SK-N-SH (cell line): ENCODE measurements around the gene KIAA0513. TPM values are rescaled to one million over a fixed set of nuclear protein-coding genes. Genes with fewer than 3 reads are reported as not detected.

Source experiments
- CTCF ChIA-PET: fragments of 300-600, 350-600 bp; formaldehyde crosslinking; extraction: SDS; loops from one replicate; lab custom pipeline; 2021; lab: Yijun Ruan, JAX
- POLR2A ChIA-PET: fragments of 350-600 bp; sonication (Branson Sonifier 250); formaldehyde crosslinking; extraction: SDS; loops from one replicate; lab custom pipeline; 2020; ENCODE audit warnings: antibody characterized with exemption, inconsistent platforms; lab: Yijun Ruan, JAX
- DNase-seq: peaks from one replicate; pipeline ENCODE4 v3.0.0; 2012
- H2AFZ ChIP-seq: fragments of 200-600 bp; sonication (generic); 2 replicates; pipeline ENCODE4 v1.8.1; 2016; ENCODE audit warnings: antibody characterized with exemption, mild to moderate bottlenecking, low read depth
- H3F3A ChIP-seq: fragments of 200-600 bp; sonication (generic); replicated peaks from 2 replicates; pipeline ENCODE3; 2016; ENCODE audit warnings: antibody characterized with exemption, mild to moderate bottlenecking; ENCODE audit not compliant: insufficient read depth
- H3K27ac ChIP-seq, 2 experiments: fragments of 200-500 bp in 1 of 2; fragments of 200-600 bp in 1 of 2; sonication (Bioruptor generic) in 1 of 2; sonication (generic), shearing (Covaris generic) in 1 of 2; 2 replicates each; pipeline versions ENCODE4 v1.5.1 to v1.6.1; 2014 to 2016; ENCODE audit warnings: low read depth in 2 of 2, inconsistent platforms in 1 of 2, low read length in 1 of 2, mild to moderate bottlenecking in 1 of 2, mixed read lengths in 1 of 2
- H3K27me3 ChIP-seq: fragments of 200-600 bp; sonication (generic), shearing (Covaris generic); 2 replicates; pipeline ENCODE4 v1.6.1; 2016; ENCODE audit warnings: mixed run types; ENCODE audit not compliant: insufficient read depth
- H3K36me3 ChIP-seq, 2 experiments: fragments of 200-500 bp in 1 of 2; fragments of 200-600 bp in 1 of 2; sonication (Bioruptor generic) in 1 of 2; sonication (generic) in 1 of 2; replicated peaks in 1 of 2; 2 replicates each; pipeline versions ENCODE3 to v1.5.1; 2014 to 2016; ENCODE audit warnings: low read length in 1 of 2, mild to moderate bottlenecking in 1 of 2; ENCODE audit not compliant: insufficient read depth in 2 of 2, control insufficient read depth in 1 of 2
- H3K4me1 ChIP-seq, 2 experiments: fragments of 200-500 bp in 1 of 2; fragments of 200-600 bp in 1 of 2; sonication (Bioruptor generic) in 1 of 2; sonication (generic), shearing (Covaris generic) in 1 of 2; 2 replicates each; pipeline versions ENCODE4 v1.5.1 to v1.6.1; 2014 to 2016; ENCODE audit warnings: low read depth in 1 of 2, low read length in 1 of 2, mixed run types in 1 of 2; ENCODE audit not compliant: insufficient read depth in 2 of 2, control insufficient read depth in 1 of 2
- H3K4me2 ChIP-seq: fragments of 200-600 bp; sonication (generic), shearing (Covaris generic); 2 replicates; pipeline ENCODE4 v1.6.1; 2017; ENCODE audit warnings: mixed run types
- H3K4me3 ChIP-seq, 2 experiments: fragments of 200-500 bp in 1 of 2; fragments of 200-600 bp in 1 of 2; sonication (Bioruptor generic) in 1 of 2; sonication (generic), shearing (Covaris generic) in 1 of 2; 2 replicates each; pipeline versions ENCODE4 v1.5.1 to v1.8.1; 2014 to 2016; ENCODE audit warnings: low read depth in 2 of 2, inconsistent platforms in 1 of 2, low read length in 1 of 2, mild to moderate bottlenecking in 1 of 2, mixed read lengths in 1 of 2, moderate library complexity in 1 of 2
- H3K79me2 ChIP-seq: fragments of 200-600 bp; sonication (generic); 2 replicates; pipeline ENCODE4 v1.8.1; 2017; ENCODE audit warnings: mild to moderate bottlenecking; ENCODE audit not compliant: insufficient read depth
- H3K9ac ChIP-seq: fragments of 200-600 bp; sonication (generic); 2 replicates; pipeline ENCODE4 v1.6.1; 2017; ENCODE audit warnings: mixed run types
- H3K9me2 ChIP-seq: fragments of 200-600 bp; sonication (generic); 2 replicates; pipeline ENCODE4 v1.6.1; 2017; ENCODE audit warnings: mixed run types
- H3K9me3 ChIP-seq: fragments of 200-600 bp; sonication (generic); 2 replicates; pipeline ENCODE4 v1.6.1; 2017; ENCODE audit warnings: mixed run types, mild to moderate bottlenecking, moderate library complexity
- H4K20me1 ChIP-seq: fragments of 200-600 bp; sonication (generic); 2 replicates; pipeline ENCODE4 v1.6.1; 2017; ENCODE audit warnings: mild to moderate bottlenecking, mixed run types; ENCODE audit not compliant: insufficient read depth
- CTCF ChIP-seq: fragments of 200-600 bp; sonication (generic); IDR thresholded peaks from 2 replicates; pipeline ENCODE4 v1.6.1; 2017; ENCODE audit warnings: antibody characterized with exemption, mild to moderate bottlenecking, moderate library complexity
- FOXJ3 ChIP-seq: sonication (generic); formaldehyde crosslinking; IDR thresholded peaks from 2 replicates; pipeline ENCODE4 v1.5.1; 2020; ENCODE audit warnings: mild to moderate bottlenecking, missing genetic modification reagents
- JUND ChIP-seq: IDR thresholded peaks from 2 replicates; pipeline ENCODE4 v1.4.0; 2012
- NFIC ChIP-seq: IDR thresholded peaks from 2 replicates; pipeline ENCODE4 v1.4.0; 2012; ENCODE audit warnings: borderline replicate concordance
- RAD21 ChIP-seq: IDR thresholded peaks from 2 replicates; pipeline ENCODE4 v1.6.1; 2012; ENCODE audit warnings: mild to moderate bottlenecking, low read length
- REST ChIP-seq: IDR thresholded peaks from 2 replicates; pipeline ENCODE4 v1.6.1; 2012; ENCODE audit warnings: mild to moderate bottlenecking, low read depth, low read length, moderate library complexity
- SMC3 ChIP-seq: IDR thresholded peaks from 2 replicates; pipeline ENCODE4 v1.6.1; 2012; ENCODE audit warnings: low read depth, low read length, improper control_type of control experiment
- TAF1 ChIP-seq: IDR thresholded peaks from 2 replicates; pipeline ENCODE4 v1.6.1; 2012; ENCODE audit warnings: low read depth, mild to moderate bottlenecking, low read length, moderate library complexity, borderline replicate concordance
- TCF12 ChIP-seq: IDR thresholded peaks from 2 replicates; pipeline ENCODE4 v1.4.0; 2012
- USF1 ChIP-seq: IDR thresholded peaks from 2 replicates; pipeline ENCODE4 v1.4.0; 2012; ENCODE audit warnings: low read depth, borderline replicate concordance
- USF2 ChIP-seq: fragments of 150-350 bp; IDR thresholded peaks from 2 replicates; pipeline ENCODE4 v1.6.1; 2017; ENCODE audit warnings: antibody characterized with exemption, low read length, low read depth, borderline replicate concordance
- YY1 ChIP-seq: IDR thresholded peaks from 2 replicates; pipeline ENCODE4 v1.4.0; 2012; ENCODE audit warnings: low read depth, mild to moderate bottlenecking
- ZBTB33 ChIP-seq: IDR thresholded peaks from 2 replicates; pipeline ENCODE4 v1.4.0; 2012; ENCODE audit warnings: low read depth, borderline replicate concordance
- WGBS: methylation state at CpG from one replicate; pipeline ENCODE4 v1.1.6; 2017; ENCODE audit warnings: low lambda C conversion rate; 5-methylcytosine and 5-hydroxymethylcytosine counted together
- polyA plus RNA-seq, 3 experiments: library from polyadenylated mRNA; depleted of rRNA; stranded (reverse); fragments of >200 nt; gene quantifications; 2 replicates each; pipeline ENCODE4 v1.2.3, GENCODE V29; 2012

Gene KIAA0513
- polyA plus RNA-seq, 1 of the 3 experiments (the other 2 are of a cell fraction): 6.5 TPM

GRCh38 chr16:85015481-85016187 is 12.0 kb upstream of the KIAA0513 start:
- Histone ChIP-seq H3K4me1 (peaks cover 0 to 5% of the 10 kb centered on the region in 2 experiments; a peak in 2 of 4 replicates), H3K79me2 (peaks cover 4% of the 10 kb centered on the region), H3K36me3 (no peaks in the 10 kb centered on the region), H3K27me3 (no peaks in the 10 kb centered on the region), H4K20me1 (no peaks in the 10 kb centered on the region), H3K9ac (no peak overlapping the region), H3K9me3 (no peaks in the 10 kb centered on the region), H3K4me2 (no peak overlapping the region), H2AFZ (0 out of 2 replicates have a peak overlapping the region, but pooled peaks have one; percentile 24), H3K4me3 (no peak overlapping the region), H3F3A (peaks cover 13% of the 10 kb centered on the region), H3K27ac (peak overlapping the region in 1 of 2 experiments; percentile 18; a peak in 1 of 4 replicates), H3K9me2 (no peaks in the 10 kb centered on the region)
- POLR2A ChIA-PET: no interaction called here
- CTCF ChIA-PET: interaction anchor here (0.6 to 1.9 kb wide), 2 partner anchors 45 to 393 kb away, joined by 3 to 6 read pairs; no protein-coding TSS in a partner anchor
- 84% methylated on average over 5 of the region's 5 CpGs for WGBS
- DNase-seq: no peak
- TF ChIP-seq NFIC: no peak
- no peak for TF ChIP-seq YY1
- no peak for TF ChIP-seq REST
- TF ChIP-seq CTCF: no peak
- peak; percentile 34; the same call in 1 of the 2 replicates for TF ChIP-seq TCF12
- peak; percentile 60; the same call in 1 of the 2 replicates for TF ChIP-seq USF1
- no peak for TF ChIP-seq SMC3

GRCh38 chr16:85017151-85017550 is 10.4 kb upstream of the KIAA0513 start:
- Histone ChIP-seq H3K27ac (no peak overlapping the region), H3K4me1 (peaks cover 0 to 5% of the 10 kb centered on the region in 2 experiments; a peak in 2 of 4 replicates), H3K4me3 (no peak overlapping the region), H3K36me3 (no peaks in the 10 kb centered on the region), H3K9ac (no peak overlapping the region), H3F3A (peaks cover 7% of the 10 kb centered on the region), H2AFZ (0 out of 2 replicates have a peak overlapping the region, but pooled peaks have one; percentile 11), H3K27me3 (no peaks in the 10 kb centered on the region), H3K79me2 (no peaks in the 10 kb centered on the region), H4K20me1 (no peaks in the 10 kb centered on the region), H3K9me2 (no peaks in the 10 kb centered on the region), H3K4me2 (no peak overlapping the region), H3K9me3 (no peaks in the 10 kb centered on the region)
- DNase-seq: no peak
- ChIA-PET POLR2A (no interaction called here), CTCF (no interaction called here)
- no peak for TF ChIP-seq ZBTB33
- TF ChIP-seq FOXJ3 (CRISPR knock-in tag): no peak
- TF ChIP-seq RAD21: no peak
- TF ChIP-seq JUND: peak; percentile 5; the same call in 1 of the 2 replicates
- no peak for TF ChIP-seq USF2
- no peak for TF ChIP-seq CTCF
- TF ChIP-seq TAF1: peak; percentile 44; the same call in 1 of the 2 replicates
- WGBS: 80% methylated on average over 4 of the region's 4 CpGs
